HepG2 (cell line): ENCODE results near the gene AKAIN1. TPM values are rescaled to one million over a fixed set of nuclear protein-coding genes. Genes with fewer than 3 reads are reported as not detected.

ENCODE experiments used
- ATAC-seq: fragments of 200-7000 bp; cut with Tn5 transposase; 3 replicates; pipeline ENCODE4 v1.9.1; 2020; ENCODE audit warnings: mild to moderate bottlenecking, moderate library complexity
- BruUV-seq: library from RNA; stranded (reverse); fragments of 400-500 nt; replicated peaks from 2 replicates; lab custom pipeline; 2021; lab: Mats Ljungman, UMichigan
- CTCF ChIA-PET: fragments of 300-600 bp; formaldehyde crosslinking; extraction: SDS; loops from one replicate; lab custom pipeline; 2021; ENCODE audit warnings: low total read pairs, inconsistent platforms, low intra/inter-chr PET ratio; lab: Yijun Ruan, JAX
- POLR2A ChIA-PET: fragments of 350-600 bp; sonication (Branson Sonifier 250); formaldehyde crosslinking; loops from one replicate; lab custom pipeline; 2020; ENCODE audit warnings: antibody characterized with exemption, inconsistent platforms; lab: Yijun Ruan, JAX
- DNase-seq: peaks from one replicate; pipeline ENCODE4 v3.0.0-alpha.2; 2015; ENCODE audit warnings: low spot score
- FAIRE-seq: peaks from 3 replicates; lab custom pipeline; 2011; peaks lifted over from hg19 to GRCh38; lab: Jason Lieb, UNC
- H2AFZ ChIP-seq: one replicate; pipeline ENCODE4 v1.6.1; 2011; ENCODE audit warnings: low read length, inconsistent platforms
- H3K27ac ChIP-seq: fragments of 300-600 bp; 3 replicates; pipeline ENCODE4 v1.8.0; 2011; ENCODE audit warnings: mixed run types, mild to moderate bottlenecking, mixed read lengths, low read length, inconsistent platforms; ENCODE audit not compliant: insufficient read depth; ENCODE audit errors: extremely low read length
- H3K27me3 ChIP-seq, 2 experiments: fragments of 200-600 bp in 1 of 2; 2 replicates in 1 of 2; 3 replicates in 1 of 2; pipeline versions ENCODE4 v1.6.0 to v1.8.0; 2011; ENCODE audit warnings: low read length in 2 of 2, mild to moderate bottlenecking in 2 of 2, moderate library complexity in 2 of 2, inconsistent platforms in 1 of 2; ENCODE audit not compliant: insufficient read depth in 2 of 2, control insufficient read depth in 1 of 2
- H3K36me3 ChIP-seq, 2 experiments: fragments of 200-600 bp in 1 of 2; replicated peaks in 1 of 2; 2 replicates in 1 of 2; 3 replicates in 1 of 2; pipeline versions ENCODE4 v1.5.1 to v1.8.0; 2011; ENCODE audit warnings: low read length in 2 of 2, inconsistent platforms in 1 of 2; ENCODE audit not compliant: insufficient read depth in 2 of 2, control insufficient read depth in 1 of 2
- H3K4me1 ChIP-seq: 2 replicates; pipeline ENCODE4 v1.5.1; 2012; ENCODE audit warnings: low read length, inconsistent platforms; ENCODE audit not compliant: insufficient read depth
- H3K4me2 ChIP-seq: 2 replicates; pipeline ENCODE4 v1.6.0; 2011; ENCODE audit warnings: low read depth, low read length, inconsistent platforms
- H3K4me3 ChIP-seq, 3 experiments: fragments of 200-600 bp in 1 of 3; sonication (generic), shearing (Covaris generic) in 1 of 3; replicated peaks in 1 of 3; 2 replicates each; pipeline ENCODE4 v1.5.1; 2011 to 2016; ENCODE audit warnings: low read length in 3 of 3, inconsistent platforms in 2 of 3, low read depth in 2 of 3, mild to moderate bottlenecking in 2 of 3, control low read depth in 1 of 3, mixed read lengths in 1 of 3; ENCODE audit not compliant: insufficient read depth in 1 of 3
- H3K79me2 ChIP-seq: one replicate; pipeline ENCODE4 v1.6.1; 2011; ENCODE audit warnings: low read length, inconsistent platforms; ENCODE audit not compliant: insufficient read depth
- H3K9ac ChIP-seq: 2 replicates; pipeline ENCODE4 v1.6.0; 2011; ENCODE audit warnings: mild to moderate bottlenecking, low read depth, low read length, inconsistent platforms; ENCODE audit not compliant: insufficient read depth
- H3K9me3 ChIP-seq: 2 replicates; pipeline ENCODE4 v1.5.1; 2012; ENCODE audit warnings: mild to moderate bottlenecking, low read length
- H4K20me1 ChIP-seq: 2 replicates; pipeline ENCODE4 v1.6.0; 2011; ENCODE audit warnings: inconsistent platforms, mild to moderate bottlenecking, low read length, moderate library complexity; ENCODE audit not compliant: insufficient read depth
- BRCA1 ChIP-seq: sonication (generic); formaldehyde crosslinking; IDR thresholded peaks from 2 replicates; pipeline ENCODE4 v1.4.0; 2020; ENCODE audit warnings: missing genetic modification reagents
- SMARCC2 ChIP-seq: fragments of 450-650 bp; IDR thresholded peaks from 2 replicates; pipeline ENCODE4 v1.6.1; 2017; ENCODE audit warnings: antibody characterized with exemption, mild to moderate bottlenecking
- STAG1 ChIP-seq: sonication (generic); formaldehyde crosslinking; IDR thresholded peaks from 2 replicates; pipeline ENCODE4 v1.4.0; 2020; ENCODE audit warnings: missing genetic modification reagents
- ZNF224 ChIP-seq: sonication (generic); formaldehyde crosslinking; IDR thresholded peaks from 2 replicates; pipeline ENCODE4 v1.5.0; 2020; ENCODE audit warnings: mild to moderate bottlenecking, missing genetic modification reagents
- ZNF264 ChIP-seq: sonication (generic); formaldehyde crosslinking; IDR thresholded peaks from 2 replicates; pipeline ENCODE4 v1.4.0; 2020; ENCODE audit warnings: missing genetic modification reagents
- ZNF282 ChIP-seq: fragments of 450-650 bp; IDR thresholded peaks from 2 replicates; pipeline ENCODE4 v1.6.1; 2018; ENCODE audit not compliant: partially characterized antibody
- ZNF496 ChIP-seq: sonication (generic); formaldehyde crosslinking; IDR thresholded peaks from 2 replicates; pipeline ENCODE4 v1.8.1; 2023; ENCODE audit warnings: mild to moderate bottlenecking, moderate library complexity, missing genetic modification reagents; ENCODE audit not compliant: insufficient replicate concordance
- WGBS: methylation state at CpG from one replicate; pipeline ENCODE4 v1.1.6; 2017; ENCODE audit warnings: low lambda C conversion rate; 5-methylcytosine and 5-hydroxymethylcytosine counted together
- in situ Hi-C: cut with HindIII; loops from 2 replicates; pipeline ENCODE4 v1.10.0; 2017; ENCODE audit warnings: low pct_unique_long_range_greater_than_20kb; ENCODE audit not compliant: extremely low pct_ligation_motif_present
- intact Hi-C: fragments of 100-400 bp; cut with micrococcal nuclease; formaldehyde crosslinking; loops from one replicate; pipeline ENCODE4 v1.10.0; 2022; ENCODE audit not compliant: unreplicated experiment
- polyA plus RNA-seq, 8 experiments: library from polyadenylated mRNA; depleted of rRNA in 3 of 8; stranded (reverse) in 7 of 8; unstranded in 1 of 8; fragments of >200 nt; fragmentation: Illumina TruSeq in 4 of 8; extraction: Trizol in 4 of 8; gene quantifications; 2 replicates each; pipeline versions ENCODE4 v1.2.1 to v1.2.3, GENCODE V29; 2011 to 2016; ENCODE audit warnings: low read depth in 4 of 8, missing spikeins in 1 of 8, mixed read lengths in 1 of 8; ENCODE audit not compliant: insufficient read depth in 1 of 8
- total RNA-seq, 5 experiments: library from RNA; depleted of rRNA; stranded (reverse); fragments of >200 nt; fragmentation: Illumina TruSeq; extraction: Trizol; gene quantifications; 2 replicates each; pipeline ENCODE4 v1.2.3, GENCODE V29; 2016; ENCODE audit warnings: low read depth in 1 of 5
- TF ChIP-seq, protein P1 (sequence below): sonication (generic); formaldehyde crosslinking; IDR thresholded peaks from 2 replicates; pipeline ENCODE4 v1.4.0; 2020; ENCODE audit warnings: missing genetic modification reagents
- TF ChIP-seq, protein P2 (sequence below): sonication (generic); formaldehyde crosslinking; IDR thresholded peaks from 2 replicates; pipeline ENCODE4 v1.5.0; 2020; ENCODE audit warnings: mild to moderate bottlenecking, missing genetic modification reagents
- TF ChIP-seq, protein P3 (sequence below): IDR thresholded peaks from 2 replicates; pipeline ENCODE4 v1.6.1; 2016; ENCODE audit warnings: mild to moderate bottlenecking

Gene AKAIN1
- total and polyA plus RNA-seq, 2 of the 13 experiments (the other 11 are each of a cell fraction or from before 2014, with no cell fraction given), result not detected

DNA sequence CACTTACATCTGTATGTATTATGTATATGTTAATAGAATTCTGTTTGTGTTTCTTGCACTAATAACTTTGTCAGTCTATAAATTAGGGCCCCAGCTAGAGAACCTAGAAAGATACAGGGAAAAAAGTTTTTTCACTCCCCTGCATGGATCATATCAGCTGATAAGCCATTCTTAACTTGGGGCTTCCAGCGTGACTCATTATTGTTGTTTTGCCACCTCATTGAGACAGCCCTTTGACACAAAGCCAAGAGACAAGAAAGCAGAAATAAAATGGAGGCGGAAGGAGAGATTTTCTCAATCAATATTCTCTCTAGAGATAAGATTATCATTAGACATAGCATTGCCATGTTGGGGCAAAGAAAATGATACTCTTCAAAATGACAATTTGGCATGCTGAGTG is 93.4 kb downstream of the AKAIN1 start:
- ChIA-PET CTCF (no interaction called here), POLR2A (no interaction called here)
- Histone ChIP-seq H3K4me2 (no peak overlapping the region), H3K79me2 (no peaks in the 10 kb centered on the region), H3K27me3 (no peaks in the 10 kb centered on the region), H3K27ac (no peak overlapping the region), H3K9ac (no peak overlapping the region), H3K36me3 (no peaks in the 10 kb centered on the region), H2AFZ (no peak overlapping the region), H4K20me1 (no peaks in the 10 kb centered on the region), H3K9me3 (no peaks in the 10 kb centered on the region), H3K4me1 (no peaks in the 10 kb centered on the region), H3K4me3 (no peak overlapping the region)
- ATAC-seq (no peak), FAIRE-seq (no peak), DNase-seq (no peak)
- in situ Hi-C loops (no loop called here), intact Hi-C loops (no loop called here)
- TF ChIP-seq ZNF264 (CRISPR knock-in tag) (no peak), ZNF496 (CRISPR knock-in tag) (no peak), ZNF282 (no peak), BRCA1 (no peak), ZNF224 (CRISPR knock-in tag) (no peak)
- TF ChIP-seq, protein P1, sequence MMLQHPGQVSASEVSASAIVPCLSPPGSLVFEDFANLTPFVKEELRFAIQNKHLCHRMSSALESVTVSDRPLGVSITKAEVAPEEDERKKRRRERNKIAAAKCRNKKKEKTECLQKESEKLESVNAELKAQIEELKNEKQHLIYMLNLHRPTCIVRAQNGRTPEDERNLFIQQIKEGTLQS (CRISPR knock-in tag), result no peak
- 2% methylated on average over 2 of the region's 2 CpGs for WGBS
- no TSS peak for BruUV-seq

DNA sequence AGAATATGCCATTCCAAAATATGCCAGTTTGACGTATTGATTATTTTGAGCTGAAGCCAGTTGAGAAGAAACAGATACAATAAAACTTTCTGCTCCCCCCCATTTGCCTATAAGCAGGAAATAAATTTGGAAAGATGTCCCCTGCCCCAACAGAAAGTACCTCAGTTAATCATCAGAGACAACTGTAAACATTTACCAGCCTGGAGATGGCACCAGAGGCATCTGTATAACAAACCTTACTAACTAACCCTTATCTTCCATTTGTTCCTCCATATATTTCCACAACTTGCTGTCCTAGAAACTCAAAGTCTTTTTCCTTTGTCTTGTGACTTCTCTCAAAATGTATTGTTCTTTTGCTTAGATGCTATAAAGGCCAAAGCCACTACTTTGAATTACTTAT is 93.8 kb downstream of the AKAIN1 start:
- 7% methylated on average over 1 of the region's 1 CpG for WGBS
- in situ Hi-C loops, result no loop called here
- CTCF ChIA-PET, result no interaction called here

More for the DNA sequence above, 93.8 kb downstream of the AKAIN1 start:
- BruUV-seq, result no TSS peak
- Histone ChIP-seq H3K4me2 (no peak overlapping the region), H3K79me2 (no peaks in the 10 kb centered on the region), H3K9ac (no peak overlapping the region), H3K27ac (no peak overlapping the region), H3K4me1 (no peaks in the 10 kb centered on the region), H3K9me3 (no peaks in the 10 kb centered on the region), H3K36me3 (no peaks in the 10 kb centered on the region), H2AFZ (no peak overlapping the region), H4K20me1 (no peaks in the 10 kb centered on the region), H3K4me3 (no peak overlapping the region), H3K27me3 (no peaks in the 10 kb centered on the region)
- DNase-seq (no peak), ATAC-seq (no peak), FAIRE-seq (no peak)
- TF ChIP-seq, protein P2, sequence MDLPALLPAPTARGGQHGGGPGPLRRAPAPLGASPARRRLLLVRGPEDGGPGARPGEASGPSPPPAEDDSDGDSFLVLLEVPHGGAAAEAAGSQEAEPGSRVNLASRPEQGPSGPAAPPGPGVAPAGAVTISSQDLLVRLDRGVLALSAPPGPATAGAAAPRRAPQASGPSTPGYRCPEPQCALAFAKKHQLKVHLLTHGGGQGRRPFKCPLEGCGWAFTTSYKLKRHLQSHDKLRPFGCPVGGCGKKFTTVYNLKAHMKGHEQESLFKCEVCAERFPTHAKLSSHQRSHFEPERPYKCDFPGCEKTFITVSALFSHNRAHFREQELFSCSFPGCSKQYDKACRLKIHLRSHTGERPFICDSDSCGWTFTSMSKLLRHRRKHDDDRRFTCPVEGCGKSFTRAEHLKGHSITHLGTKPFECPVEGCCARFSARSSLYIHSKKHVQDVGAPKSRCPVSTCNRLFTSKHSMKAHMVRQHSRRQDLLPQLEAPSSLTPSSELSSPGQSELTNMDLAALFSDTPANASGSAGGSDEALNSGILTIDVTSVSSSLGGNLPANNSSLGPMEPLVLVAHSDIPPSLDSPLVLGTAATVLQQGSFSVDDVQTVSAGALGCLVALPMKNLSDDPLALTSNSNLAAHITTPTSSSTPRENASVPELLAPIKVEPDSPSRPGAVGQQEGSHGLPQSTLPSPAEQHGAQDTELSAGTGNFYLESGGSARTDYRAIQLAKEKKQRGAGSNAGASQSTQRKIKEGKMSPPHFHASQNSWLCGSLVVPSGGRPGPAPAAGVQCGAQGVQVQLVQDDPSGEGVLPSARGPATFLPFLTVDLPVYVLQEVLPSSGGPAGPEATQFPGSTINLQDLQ (CRISPR knock-in tag), result no peak
- TF ChIP-seq, protein P3, sequence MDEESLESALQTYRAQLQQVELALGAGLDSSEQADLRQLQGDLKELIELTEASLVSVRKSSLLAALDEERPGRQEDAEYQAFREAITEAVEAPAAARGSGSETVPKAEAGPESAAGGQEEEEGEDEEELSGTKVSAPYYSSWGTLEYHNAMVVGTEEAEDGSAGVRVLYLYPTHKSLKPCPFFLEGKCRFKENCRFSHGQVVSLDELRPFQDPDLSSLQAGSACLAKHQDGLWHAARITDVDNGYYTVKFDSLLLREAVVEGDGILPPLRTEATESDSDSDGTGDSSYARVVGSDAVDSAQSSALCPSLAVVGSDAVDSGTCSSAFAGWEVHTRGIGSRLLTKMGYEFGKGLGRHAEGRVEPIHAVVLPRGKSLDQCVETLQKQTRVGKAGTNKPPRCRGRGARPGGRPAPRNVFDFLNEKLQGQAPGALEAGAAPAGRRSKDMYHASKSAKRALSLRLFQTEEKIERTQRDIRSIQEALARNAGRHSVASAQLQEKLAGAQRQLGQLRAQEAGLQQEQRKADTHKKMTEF, result no peak
- TF ChIP-seq STAG1 (CRISPR knock-in tag) (no peak), SMARCC2 (no peak)
- POLR2A ChIA-PET, result no interaction called here
- intact Hi-C loops, result no loop called here
